GM08714 (cell line): Measurements from ENCODE around the gene XYLT2.

Experiments used
- H3K4me3 ChIP-seq: fragments of 200-500 bp; sonication (Bioruptor generic); 2 replicates; pipeline ENCODE4 v1.5.1; 2014; ENCODE audit warnings: mild to moderate bottlenecking, low read length, inconsistent platforms
- ZNF274 ChIP-seq: IDR thresholded peaks from 2 replicates; pipeline ENCODE4 v1.6.1; 2012; ENCODE audit warnings: mild to moderate bottlenecking, low read depth, low read length

Gene XYLT2

DNA sequence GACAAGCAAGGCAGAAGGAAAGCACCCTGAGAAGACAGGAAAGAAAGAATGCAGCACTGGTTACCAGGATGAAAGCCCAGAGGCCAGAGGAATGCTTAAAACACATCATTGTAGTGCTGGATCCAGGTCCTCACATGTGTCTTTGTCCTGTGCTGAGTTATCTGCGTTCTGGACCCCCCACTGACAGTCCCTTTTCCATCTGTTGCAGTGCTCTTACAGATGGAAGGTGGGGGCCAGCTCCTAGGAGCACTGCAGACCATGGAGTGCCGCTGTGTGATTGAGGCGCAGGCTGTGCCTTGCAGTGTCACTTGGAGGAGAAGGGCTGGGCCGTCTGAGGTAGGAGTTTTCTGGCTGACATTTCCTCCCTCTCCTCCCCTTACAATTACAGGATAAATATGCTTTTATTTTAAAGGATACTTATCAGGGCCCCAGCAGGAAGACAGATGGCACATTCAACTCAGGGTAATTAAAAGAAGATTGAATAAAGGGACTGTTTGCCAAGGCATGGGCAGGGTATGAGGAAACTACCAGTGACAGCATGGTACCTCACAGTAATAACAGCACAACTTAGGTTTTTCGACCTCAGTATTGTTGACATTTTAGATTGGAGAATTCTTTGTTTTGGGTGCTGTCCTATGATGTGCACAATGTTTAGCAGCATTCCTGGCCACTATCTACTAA is 30.1 kb downstream of the XYLT2 start:
- H3K4me3 ChIP-seq = no peak overlapping the region
- no peak for TF ChIP-seq ZNF274

DNA sequence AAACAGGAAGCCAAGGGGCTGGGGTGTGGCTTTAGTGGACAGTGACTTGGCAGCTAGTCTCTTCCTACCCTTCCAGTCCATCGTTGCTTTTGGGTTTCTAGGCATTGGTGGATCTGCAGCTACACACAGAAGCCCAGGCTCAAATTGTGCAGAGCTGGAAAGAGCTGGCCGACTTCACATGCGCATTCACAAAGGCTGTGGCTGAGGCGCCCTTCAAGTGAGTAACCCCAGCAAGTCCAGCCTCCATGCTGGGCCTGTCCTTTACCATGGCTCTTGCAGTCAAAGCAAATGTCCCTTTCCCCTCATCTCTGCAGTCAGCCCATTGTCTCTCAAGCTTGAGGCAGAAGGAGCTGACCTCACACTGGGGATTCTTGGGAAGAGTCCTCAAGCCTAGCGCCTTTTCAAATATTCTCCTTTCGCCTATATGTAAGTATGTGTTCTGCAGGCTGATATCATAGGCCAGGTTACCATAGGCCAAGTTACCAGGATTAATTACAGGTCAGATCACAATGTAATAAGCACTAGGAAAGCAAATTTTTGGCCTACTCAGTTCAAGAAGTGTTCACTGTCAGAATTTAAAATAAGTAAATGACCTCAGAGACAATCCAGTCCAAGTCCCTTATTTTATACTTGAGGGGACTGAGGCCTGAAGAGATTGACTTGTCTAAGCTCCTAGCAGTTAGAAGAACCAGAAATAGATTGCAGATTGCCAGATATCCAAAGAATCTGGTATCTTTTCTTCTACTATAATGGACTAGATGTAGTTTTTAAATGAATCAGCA is 33.6 kb downstream of the XYLT2 start:
- TF ChIP-seq ZNF274 = no peak
- H3K4me3 ChIP-seq = no peak overlapping the region

DNA sequence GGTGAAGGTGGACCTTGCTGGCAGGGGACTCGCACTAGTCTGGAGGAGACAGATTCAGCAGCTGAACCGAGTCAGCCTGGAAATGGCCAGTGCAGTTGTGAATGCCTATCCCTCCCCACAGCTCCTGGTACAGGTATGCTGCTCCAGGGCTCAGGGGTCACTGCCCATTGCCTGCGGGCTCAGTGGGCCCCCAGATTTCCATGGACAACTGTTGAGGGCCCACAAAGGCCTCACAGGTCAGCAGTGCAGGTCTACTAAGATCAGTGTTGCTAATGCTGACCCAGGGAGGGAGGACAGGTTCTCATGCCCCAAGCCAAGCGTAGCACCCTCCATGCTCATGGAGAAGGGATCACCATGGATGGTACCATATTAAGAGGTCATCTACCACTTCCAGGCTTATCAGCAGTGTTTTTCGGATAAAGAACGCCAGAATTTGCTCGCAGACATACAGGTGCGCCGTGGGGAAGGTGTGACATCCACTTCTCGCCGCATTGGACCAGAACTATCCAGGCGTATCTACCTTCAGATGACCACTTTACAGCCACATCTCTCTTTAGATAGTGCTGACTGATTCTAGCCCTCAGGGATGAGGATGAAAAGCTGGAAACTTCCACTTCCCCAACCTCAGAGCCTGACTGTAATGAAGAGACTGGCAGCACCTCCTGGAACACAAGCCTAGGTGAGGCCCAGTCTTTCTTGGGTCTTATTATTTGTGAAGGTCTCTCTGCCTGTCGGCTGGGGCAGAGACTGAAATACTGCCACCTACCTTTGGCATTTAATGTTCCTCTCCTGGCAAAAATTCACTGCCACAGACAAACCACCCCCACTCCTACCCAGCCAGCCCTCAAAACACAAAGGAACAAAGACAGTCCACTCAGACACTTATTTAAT is 34.7 kb downstream of the XYLT2 start:
- no peak overlapping the region for H3K4me3 ChIP-seq
- no peak for TF ChIP-seq ZNF274

DNA sequence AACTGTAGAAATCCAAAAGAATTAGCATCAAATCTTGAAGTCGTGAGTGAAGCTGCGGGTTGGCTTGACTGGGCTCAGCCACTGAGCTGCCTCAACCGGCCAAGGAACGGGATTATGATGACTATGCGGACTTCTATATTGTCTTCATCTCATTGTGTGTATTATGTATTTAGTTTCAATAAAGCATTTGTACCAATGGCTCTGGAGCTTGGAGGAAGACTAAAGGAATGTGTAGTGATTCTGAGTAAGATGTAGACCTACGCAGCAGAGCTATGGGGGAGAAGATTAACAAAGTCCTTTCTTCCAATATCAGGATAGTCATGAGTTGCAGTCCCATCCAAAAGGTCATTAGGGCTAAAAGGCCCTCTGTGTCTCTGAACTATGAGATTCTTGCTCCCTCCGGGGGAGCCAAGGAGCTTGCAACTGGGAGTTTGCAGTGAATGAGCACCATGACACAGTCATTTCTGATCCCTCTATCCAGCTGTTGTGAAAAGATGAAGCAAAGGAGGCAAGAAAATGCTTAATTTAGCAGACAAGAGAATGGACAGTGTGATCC is 35.4 kb downstream of the XYLT2 start:
- TF ChIP-seq ZNF274 = no peak
- no peak overlapping the region for H3K4me3 ChIP-seq

DNA sequence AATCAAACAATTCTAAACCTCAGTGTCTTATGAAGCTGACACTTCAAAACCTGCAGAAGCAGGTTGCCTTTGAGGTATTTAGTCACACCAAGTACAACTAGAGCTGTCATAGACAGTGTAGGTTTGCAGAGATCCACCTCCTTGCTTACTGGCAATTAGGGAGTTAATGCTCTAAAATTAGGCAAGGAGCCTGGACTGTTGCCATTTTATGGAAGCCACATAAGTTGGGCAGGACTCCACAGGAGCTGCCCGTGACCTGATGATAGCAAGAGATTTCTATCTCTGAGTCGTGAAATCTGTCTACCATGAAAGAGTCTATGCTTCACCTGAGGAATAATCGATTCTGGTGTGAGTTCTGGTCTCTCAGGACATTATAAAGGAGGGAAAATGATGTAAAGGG is 36.0 kb downstream of the XYLT2 start:
- H3K4me3 ChIP-seq = no peak overlapping the region

DNA sequence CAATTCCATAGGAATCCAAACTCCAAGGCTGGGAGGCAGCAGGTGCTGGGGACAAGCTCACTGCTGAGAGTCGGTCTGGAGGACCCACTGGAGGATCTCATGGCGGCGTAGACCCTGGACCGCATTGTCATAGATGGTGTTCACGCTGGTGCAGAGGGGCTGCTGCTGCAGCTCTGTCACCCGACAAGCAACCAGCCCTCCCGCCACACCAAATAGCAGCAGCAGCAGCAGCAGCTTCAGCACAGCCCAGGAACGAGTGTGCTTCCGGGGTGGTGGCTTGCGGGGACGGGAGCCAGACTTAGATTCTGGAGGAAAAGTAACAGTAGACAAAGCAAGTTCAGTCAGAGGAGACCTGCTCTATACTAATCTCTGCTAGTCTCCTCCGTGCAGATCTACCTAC is 37.0 kb downstream of the XYLT2 start:
- no peak for TF ChIP-seq ZNF274
- H3K4me3 ChIP-seq = no peak overlapping the region

More for the DNA sequence above, 36.0 kb downstream of the XYLT2 start:
- TF ChIP-seq ZNF274 = no peak

DNA sequence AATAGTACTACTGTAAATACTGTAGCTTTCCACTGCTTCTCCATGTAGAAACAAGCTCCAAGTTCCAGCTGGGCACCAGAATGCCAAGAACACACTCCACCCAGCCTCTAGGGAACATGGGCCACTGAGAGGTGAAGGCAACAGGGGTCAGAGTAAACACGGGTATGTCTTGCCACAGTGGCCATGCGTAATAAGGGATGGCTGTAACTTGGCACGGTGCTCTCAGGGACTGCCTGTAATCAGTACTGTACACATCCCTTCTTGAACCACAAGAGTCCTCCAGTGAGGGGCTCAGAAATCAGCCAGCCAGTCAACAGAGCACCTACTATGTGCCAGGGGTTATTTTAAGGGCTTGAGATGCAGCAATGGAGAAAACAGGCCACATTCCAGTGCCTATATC is 40.6 kb downstream of the XYLT2 start:
- no peak for TF ChIP-seq ZNF274
- H3K4me3 ChIP-seq = no peak overlapping the region

DNA sequence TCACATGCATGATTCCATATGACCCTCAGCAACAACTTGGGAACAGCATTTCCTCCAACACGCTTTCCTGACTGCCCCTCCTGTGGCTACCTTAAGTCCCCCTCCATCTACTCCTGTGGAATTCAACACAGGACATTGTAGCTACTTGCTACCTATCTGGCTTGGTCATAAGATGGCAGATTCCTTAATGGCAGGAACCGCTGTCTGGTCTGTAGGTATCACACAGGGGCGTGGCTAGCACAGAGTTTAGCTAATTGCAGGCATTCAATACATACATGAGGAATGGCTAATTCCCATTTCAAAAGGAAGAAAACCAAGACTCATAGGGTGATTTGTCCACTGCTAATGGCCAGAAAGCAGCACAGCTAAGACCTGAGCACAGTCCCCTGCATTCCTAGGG is 42.8 kb downstream of the XYLT2 start:
- TF ChIP-seq ZNF274 = no peak
- no peak overlapping the region for H3K4me3 ChIP-seq

DNA sequence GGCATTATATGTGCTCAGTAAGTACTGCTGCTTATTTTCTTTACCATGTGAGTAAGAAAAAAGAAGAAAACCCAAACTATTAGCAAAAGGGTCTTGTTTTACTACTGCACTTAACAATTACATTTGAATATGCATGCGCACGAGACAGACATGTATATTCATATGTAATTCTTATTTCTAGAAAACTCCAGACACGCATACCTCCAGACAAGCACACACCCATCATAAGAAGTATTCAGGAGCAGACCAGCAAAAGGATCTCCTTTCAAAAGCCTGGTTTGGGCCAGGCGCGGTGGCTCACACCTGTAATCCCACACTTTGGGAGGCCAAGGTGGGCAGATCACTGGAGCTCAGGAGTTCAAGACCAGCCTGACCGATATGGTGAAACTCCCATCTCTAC is 43.6 kb downstream of the XYLT2 start:
- no peak overlapping the region for H3K4me3 ChIP-seq
- no peak for TF ChIP-seq ZNF274

DNA sequence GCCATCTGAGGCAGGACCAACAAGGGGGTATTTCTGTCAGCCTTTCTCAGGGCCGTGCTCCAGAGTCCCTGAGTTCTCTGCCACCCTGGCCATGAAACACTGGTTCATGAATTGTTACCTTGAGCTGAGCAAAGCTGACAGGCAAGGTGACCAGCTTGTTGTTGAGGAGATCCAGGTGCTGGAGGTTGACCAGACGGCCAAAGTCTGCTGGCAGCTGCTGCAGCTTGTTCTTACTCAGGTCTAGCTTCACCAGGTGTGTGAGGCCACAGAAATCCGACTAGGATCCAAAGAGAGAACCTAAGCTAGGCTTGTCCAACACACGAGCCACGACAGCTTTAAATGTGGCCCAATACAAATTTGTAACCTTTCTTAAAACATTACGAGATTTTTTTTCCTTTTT is 46.7 kb downstream of the XYLT2 start:
- no peak for TF ChIP-seq ZNF274
- H3K4me3 ChIP-seq = no peak overlapping the region

DNA sequence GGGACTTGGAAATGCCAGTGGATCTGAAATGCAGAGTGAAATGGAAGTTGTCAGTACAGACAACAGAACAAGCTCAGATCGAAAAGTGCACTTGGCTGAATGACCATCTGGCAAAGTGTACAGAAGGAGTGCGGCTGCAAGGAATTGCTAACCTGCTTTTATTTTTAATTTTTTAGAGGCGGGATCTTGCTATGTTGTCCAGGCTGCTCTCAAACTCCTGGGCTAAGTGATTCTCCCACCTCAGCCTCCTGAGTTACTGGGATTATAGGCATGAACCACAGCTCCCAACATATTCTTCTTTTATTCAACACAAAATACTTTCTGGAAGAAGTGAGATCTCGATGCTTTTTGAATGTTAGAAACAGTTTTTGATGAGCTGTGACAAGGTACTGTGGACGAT is 47.8 kb downstream of the XYLT2 start:
- TF ChIP-seq ZNF274 = no peak

DNA sequence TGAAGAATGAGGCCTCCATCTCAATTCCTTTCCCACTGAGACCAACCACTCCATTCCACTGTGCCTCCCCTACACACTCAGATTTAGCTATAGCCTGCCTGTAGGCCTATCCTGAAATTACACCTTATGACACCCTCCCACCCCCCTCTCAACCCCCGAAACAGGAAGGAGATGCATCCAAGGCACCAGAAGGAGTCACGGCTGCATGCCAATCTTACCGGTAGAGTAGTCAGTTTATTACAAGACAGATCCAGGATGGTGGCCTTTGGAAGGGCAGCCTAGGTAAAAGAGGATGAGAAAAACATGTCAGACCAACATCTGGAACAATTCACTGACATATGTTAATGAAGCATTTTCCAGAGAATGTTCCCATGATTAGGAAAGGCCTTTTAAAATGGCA is 48.8 kb downstream of the XYLT2 start:
- TF ChIP-seq ZNF274 = no peak
- H3K4me3 ChIP-seq = no peak overlapping the region

More for the DNA sequence above, 47.8 kb downstream of the XYLT2 start:
- no peak overlapping the region for H3K4me3 ChIP-seq

DNA sequence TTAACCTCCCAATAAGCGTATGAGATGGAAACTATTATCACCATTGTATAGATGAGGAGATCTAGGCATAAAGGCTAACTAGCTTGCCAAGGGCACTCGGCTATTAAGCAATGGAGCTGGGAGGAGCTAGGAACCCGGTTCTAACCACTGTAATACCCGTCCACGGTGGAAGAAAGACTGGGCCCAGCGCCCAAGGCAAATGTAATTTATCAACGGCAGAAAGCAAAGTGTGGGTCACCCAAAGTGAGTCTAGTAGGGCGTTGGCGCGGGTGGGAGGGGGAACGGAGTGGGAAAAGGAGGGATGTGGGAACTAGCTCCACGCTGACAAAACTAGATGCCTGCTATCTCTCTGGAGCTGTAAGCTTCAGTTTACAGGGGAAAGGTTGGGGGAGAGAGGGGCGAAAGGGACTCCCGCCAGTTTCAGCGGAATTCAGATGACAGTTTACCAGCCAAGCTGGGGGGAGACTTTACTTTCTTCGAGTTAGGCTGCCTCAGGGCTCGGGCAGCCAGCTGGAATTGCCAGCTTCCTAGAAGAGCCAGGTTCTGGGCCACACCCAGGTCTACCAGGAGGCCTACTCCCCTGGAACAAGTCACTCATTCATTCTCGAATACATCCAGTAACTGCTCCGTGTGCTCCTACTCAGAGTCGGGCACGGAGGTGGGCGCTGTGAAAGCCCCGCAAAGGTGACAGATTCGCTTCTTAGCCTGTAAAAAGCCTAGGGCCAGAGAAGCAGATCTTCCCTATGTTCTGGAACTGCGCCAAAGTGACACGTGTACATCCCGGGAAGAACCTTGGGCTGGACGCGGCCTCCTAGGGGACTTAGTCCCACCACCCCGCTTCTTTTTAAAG is 50.6 kb downstream of the XYLT2 start:
- no peak for TF ChIP-seq ZNF274
- H3K4me3 ChIP-seq = peak overlapping the region; percentile 90
